ENCODE data around the gene ABHD1.

ABHD1 gene

DNA sequence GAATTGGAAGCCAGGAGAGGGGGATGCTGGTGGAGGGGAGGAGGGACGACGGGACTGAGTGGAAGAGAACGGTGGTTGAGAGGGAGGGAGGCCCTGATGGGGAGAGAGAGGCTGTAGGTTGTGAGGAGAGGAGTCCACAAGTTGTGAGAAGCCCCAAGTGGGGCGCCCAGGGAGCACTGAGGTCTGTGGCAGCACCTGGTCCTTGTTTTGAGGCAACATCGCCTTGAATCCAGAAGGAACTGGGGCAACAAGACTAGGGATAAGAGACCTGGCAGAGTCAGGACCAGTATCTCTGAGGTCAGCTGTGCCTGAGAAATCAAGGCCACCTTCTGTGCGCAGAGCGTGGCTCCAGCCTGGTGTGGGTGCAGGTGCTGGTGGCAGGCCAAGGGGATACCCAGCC, 14.5 kb downstream of the ABHD1 start:
- no peak for DNase-seq

DNA sequence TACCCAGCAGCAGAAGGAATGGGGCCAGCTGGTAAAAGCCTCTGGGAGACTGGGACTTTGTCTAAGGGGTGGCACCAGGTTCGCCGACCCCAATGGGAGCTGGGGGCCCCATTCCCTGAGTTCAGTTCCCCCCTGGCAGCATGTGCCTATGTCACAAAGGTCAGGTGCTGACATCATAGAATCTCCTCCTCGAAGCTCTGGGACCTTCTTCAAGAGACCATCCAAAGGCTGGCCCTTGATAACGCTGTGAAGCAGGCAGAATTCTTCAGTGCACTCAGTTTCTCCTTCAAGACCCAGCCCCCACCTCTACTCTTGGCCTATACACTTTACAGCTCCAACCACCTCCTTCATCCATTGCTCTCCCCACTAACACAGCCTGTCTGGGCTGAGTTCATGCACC, 15.7 kb downstream of the ABHD1 start, which contains the start of gene PRR30:
TSS of gene PRR30 (minus strand) at position 101 of the 400 bp plus-strand sequence. CDS start 1,081 bp downstream, outside the sequence.
- DNase-seq = no peak

DNA sequence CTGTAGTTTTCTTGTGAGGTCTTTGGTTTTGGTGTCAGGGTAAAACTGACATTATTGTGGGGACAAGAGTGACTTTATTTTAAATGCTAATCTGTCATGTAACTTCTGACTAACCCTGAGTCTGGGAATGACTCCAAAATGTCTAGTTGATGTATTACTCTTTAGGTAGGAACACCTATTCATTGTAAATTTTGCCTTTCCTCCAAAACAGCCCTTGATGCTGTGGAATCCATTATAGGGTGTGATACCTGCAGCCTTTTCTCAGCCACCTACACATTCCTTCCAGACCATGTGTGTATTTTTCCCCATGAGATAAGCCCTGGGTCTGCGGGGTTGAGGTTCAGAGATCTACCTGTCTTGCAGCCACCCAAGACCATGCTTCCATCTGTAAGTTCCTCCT, 19.7 kb downstream of the ABHD1 start:
- DNase-seq = no peak

DNA sequence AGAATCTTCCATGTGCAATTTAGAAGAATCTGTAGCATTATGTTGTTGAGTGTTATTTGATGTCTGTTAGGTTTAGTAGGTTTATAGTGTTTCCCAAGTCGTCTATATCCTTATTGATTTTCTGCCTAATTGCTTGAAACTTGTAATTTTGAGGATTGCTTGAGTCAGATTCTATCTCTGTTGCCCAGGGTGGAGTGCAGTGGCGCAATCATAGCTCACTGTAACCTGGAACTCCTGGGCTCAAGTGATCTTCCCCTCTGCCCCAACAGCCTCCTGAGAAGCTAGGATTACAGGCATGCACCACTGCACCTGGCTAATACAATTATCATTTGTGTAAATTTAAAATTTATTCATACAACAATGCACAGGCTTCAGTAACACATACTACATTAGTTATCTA, 22.1 kb downstream of the ABHD1 start:
- DNase-seq = no peak

DNA sequence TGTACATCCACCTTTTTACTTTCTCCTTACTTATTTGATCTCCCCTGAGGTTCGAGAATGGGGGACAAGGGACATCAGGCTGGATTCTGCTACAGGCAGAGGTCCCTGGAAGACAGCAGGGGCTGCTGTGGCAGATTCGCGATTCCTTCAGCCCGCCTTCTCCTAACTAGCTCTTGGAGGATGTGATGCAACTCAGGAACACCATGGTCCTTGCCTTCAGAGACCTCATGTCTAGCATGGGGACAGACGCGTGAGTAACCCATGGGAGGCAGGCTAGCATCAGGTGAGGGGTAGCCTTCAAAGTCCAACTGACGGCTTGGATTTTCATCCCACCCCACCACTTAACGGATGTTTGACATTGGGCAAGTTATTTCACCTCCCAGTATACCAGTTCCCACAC, 24.3 kb downstream of the ABHD1 start:
- DNase-seq = no peak

DNA sequence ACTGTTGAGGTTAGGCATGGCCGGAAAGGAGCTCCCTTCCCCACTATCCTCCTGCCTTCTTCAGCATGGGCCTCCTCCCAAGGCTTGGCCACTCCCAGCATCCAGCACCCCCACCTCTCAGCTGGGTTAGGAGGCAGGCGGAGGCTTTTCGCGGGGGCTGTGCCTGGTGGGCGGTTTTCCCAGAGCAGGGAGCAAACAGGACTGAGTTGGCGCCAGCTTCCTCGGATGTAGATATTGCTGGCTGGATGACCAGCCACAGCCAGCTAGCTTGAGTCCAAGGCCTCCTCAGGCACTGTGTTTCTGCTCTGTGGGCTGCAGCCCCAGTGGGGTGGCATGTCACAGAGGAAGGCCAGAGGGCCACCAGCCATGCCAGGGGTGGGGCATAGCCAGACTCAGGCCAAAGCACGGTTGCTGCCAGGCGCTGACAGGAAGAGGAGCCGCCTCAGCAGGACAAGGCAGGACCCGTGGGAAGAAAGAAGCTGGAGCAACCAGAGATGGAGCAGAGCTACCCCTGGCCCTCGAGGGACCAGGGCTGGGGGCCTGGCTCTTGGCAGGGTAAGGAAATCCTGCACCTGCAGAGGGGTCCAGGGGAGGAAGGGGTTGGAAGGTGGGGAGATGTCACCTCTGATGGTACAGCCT, 25.3 kb downstream of the ABHD1 start, which contains the start of gene TCF23:
TSS of gene TCF23 (plus strand) at position 204 of the 639 bp plus-strand sequence. CDS start at position 334, 130 bp downstream.
- no peak for DNase-seq

DNA sequence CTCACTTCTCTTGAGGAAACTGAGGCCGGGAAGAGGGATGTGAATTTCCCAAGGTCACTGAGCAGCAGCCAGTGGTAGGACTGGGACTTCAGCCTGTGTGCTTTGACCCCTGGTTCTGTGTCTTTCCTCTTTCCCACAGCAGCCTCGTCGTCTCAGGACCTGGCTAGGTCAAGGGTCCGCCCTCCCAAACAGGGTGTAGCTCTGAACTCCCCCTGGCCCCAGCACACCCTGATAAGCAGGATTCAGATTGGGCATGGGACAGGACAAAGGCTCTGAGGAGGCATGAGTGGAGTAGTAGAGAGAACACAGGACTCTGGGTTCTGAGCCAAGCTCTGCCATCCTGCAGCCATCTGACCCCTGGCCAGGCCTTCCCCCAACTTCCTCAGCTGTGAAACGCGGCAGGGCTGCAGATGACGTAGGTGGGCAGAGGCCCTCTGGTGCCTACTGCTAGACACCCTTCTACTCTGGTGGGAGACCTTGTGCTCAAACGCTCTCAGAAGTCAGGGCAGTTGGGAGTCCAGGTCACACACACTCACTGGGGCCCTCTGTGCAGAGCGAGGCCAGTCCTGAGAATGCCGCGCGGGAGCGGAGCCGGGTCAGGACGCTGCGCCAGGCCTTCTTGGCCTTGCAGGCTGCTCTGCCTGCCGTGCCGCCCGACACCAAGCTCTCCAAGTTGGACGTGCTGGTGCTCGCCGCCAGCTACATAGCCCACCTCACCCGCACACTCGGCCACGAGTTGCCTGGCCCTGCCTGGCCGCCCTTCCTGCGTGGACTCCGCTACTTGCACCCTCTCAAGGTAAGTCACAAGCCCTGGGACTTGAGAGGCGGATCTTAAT, 26.2 kb downstream of the ABHD1 start:
- DNase-seq = no peak

DNA sequence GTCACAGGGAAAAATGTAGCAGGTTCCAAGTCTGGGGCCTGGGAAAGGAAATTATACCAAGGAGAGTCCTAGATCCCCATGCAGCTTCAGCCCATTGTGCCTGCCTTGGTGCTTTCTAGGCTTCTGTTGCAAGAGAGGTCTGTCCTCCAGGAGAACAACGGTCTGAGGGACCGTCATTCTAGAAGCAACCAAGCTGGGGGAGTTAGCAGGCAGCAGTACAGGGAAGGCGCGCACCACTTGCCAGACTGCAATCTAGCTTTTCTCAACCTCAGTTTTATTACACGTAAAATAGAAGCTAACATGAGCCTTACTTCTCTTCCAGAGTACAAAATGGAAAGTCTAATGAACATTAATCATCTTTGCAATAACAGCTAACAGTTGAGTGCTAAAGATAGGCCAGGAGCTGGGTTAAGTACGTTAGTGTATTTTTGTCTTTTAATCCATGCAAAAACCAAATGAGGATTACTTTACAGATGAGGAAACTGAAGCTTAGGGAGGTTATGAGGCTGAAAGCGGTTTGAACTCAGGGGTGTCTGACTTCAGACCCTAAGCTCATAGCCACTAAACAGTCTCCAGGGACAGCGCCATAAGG, 27.1 kb downstream of the ABHD1 start:
- DNase-seq = no peak

DNA sequence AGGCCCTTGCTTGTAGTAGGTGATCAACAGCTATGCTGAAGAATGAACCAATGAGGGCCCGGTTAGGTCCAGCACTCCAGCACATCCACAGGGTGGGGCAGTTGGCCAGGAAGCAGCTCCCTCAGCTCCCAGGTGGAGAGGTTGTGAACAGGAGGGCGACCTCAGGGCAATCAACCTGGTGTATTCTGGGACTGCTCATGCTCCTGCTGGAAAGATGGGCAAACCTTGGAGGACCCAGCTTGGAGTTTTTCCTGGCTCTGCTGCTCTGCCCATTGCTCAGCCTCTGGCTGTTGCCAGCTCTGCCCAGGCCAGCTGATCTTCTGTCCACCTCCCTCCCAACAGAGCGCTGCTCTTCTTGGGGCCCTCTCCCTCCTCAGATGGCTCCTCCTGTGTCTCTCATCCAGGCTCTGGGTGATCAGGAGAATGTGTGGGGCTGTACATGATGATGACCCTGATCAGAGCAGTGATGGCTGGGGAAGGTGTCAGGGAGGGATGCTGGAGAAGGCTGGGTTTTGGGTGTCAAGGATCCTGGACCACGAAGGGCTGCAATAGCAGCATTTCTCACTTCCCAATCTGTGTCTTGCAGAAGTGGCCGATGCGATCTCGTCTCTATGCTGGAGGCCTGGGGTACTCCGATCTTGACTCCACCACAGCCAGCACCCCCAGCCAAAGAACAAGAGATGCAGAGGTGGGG, 28.6 kb downstream of the ABHD1 start:
- DNase-seq = no peak

DNA sequence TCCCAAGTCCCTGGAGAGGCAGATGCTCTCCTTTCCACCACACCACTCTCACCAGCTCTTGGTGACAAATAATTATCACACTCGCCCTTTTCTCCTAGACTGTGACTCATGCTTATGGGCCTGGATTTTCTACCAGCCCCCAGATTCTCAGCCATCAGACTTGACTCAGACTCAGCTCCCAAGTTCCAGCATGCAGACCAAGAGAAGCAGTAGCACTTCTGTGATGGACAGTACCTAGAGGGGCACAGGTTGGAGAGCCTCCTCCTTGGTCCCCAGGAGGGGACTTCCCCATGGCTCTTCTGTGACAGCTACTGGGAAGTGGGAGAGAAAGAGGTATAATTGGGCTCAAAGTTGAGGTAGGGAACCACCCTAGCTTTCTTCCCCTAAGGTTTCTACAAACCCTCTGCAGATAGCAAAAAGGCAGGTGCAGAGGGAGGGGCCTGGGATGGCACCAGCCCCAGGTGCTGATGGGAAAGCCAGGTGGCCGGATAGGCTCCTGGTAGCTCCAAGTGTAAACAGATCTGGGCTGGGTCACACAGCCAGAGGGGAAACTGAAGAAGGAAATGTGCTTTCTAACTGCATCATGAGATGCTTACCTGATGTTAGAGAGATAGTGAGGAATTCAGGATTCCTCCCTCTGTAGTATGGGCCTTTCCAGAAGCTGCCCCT, 29.3 kb downstream of the ABHD1 start:
- DNase-seq = no peak

DNA sequence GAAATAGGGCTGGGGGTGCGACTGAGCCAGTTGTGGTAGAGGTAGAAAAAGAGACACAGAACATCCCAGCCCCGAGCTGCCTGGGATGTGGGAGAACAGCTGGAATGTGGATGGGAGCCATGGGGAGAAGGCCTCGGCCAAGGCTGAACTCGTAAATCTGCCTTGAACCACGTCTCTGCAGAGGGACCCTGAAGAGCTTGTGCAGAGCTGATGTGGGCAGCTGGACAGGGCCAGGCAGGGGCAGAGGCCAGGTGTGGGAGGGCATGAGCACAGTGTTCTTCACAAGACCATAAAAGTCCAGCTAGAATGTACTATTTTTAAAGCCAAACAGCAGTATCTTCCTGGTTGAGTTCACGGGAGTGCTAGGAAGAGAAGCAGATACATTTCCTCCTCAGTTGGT, 30.9 kb downstream of the ABHD1 start:
- no peak for DNase-seq

DNA sequence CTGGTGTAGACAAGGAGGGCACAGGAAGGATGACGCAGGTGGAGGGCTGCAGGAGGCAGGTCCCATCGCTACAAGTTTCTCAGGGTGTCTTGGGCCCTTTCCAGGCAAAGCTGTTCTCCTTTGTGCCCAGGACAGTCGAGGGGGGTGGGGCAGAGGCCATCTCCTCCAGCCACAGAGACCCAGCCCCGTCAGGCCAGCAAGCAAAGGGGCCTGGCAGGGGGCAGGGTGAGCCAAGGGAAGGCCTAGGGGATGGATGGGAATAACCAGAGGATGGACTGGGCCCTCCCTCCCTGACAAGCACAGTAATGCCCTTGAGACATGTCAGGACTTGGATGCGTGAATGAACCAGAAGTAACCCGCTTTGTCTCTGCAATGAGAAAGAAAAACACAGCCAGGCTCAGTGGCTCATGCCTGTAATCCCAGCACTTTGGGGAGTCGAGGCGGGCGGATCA, 31.5 kb downstream of the ABHD1 start:
- no peak for DNase-seq

DNA sequence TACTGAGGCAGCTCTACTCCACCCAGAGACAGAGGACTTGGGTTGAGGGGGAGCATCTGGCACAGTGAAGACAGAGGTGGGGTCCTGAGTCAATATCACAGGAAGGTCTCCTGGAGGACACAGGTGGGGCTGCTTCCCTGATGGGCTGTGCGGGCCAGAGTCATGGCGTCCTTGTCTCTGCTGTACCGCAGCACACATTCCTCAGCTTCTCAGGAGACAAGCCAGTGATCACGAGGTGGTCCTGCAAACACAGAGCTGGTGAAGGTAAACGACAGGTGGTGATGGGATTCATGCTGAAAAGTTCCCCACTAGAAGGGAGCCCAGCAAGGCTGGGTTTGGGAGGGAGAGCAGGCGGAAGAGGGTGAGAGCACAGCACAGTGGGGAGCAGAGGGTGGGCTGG, 34.9 kb downstream of the ABHD1 start:
- no peak for DNase-seq

DNA sequence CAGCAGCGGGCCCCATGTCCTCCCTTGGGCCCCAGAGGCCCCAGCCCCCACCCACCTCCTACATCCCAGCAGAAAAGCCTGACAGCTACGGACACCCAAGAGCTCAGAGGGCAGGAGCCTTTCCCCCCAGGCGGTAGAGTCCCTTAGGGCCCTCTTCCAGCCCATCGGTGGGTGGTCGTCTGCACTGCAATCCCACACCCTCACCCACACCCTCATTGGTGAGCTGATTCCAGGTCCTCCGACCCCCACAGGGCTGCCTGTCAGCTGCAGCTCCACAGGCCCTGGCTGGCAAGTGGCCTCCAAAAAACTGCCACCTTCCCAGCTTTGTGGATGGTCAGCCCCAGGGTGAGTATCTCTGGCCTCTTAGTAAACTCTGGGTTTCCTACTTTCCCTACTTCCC, 35.7 kb downstream of the ABHD1 start:
- DNase-seq = no peak

DNA sequence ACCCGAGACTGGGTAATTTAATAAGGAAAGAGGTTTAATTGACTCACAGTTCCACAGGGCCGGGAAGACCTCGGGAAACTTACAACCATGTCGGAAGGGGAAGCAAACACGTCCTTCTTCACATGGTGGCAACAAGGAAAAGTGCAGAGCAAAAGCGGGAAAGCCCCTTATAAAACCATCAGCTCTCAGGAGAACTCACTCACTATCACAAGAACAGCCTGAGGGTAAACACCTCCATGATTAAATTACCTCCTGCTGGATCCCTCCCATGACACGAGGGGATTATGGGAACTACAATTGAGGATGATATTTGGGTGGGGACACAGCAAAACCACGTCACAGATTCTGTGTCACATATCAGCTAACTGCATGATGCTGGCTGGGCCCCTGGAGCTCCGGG, 36.6 kb downstream of the ABHD1 start:
- DNase-seq = no peak

DNA sequence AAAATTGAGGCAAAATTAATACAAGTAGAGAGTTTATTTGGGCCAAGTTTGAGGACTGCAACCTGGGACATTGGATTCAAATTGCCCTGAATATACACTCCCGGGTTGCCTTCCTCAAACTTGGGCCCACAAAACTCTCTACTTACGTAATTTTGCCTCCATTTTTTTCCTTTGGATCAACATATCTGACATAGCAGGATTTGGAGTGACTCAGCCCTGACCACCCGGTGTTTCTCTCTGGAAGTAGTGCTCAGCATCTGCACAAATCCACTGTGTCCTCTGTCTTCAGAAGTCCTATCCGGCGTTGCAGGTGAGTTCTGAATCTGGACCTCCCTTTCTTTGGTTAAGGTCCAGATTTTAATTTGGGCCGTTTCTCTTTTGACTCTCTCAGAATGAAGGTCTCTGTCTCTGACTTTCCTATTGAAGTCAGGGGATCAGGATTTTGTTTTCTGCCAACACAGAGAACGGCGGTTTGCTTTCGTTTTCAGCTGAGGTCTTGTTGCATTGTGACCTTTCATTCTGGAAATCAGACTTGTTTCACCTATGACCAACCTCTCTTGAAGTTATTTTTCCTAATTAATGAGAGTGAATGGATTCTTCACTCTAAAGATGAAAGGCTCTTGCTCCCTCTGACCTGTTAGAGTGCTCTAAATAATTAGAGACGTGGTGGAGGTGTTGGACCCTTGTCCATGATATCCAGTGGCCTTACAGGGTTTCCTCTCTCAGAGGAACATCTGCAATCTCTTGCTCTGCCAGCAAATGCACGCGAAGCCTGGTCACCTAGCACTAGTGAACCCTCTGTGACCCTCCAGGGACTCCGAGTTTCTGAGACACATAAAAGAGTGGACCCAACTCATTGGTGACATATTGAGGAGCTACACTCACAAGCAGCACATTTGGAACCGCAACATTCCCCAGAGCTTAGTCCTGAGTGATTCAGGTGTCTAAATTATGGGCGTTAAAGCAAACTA, 38.8 kb downstream of the ABHD1 start:
- DNase-seq = no peak

DNA sequence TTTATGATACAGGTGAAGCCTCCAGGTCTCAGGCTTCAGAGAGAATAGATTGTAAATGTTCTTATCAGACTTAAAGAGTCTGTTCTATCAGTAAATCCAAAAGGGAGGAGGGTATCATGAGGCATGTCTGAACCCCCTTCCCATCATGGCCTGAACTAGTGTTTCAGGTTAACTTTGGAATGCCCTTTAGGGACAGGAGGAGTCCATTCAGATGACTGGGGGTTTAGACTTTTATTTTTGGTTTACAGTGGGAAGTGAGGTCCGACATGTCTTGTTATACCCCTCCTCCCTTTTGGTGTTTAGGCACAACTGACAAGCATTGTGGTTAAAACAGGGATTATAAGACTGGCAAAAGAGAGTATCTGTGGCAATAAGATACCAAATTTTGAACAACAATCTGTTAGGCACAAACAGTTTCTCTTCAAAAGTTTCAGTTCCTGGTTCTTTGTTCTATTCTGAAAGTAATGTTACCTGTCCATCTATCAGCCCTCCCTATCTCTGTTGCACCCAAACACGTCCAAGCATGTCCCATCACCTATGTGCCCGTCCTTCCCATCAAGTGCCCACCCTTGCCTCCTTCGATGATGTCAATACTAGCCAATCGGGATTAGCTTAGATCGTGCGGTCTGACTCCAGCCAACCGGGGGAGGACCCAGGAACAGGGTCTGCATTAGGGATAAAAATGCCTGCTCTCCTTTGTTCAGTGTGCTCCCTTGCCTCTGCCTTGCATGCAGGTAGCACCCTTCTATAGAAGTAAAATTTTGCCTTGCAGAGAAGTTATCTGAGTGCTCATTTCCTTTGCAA, 41.5 kb downstream of the ABHD1 start:
- DNase-seq = no peak

DNA sequence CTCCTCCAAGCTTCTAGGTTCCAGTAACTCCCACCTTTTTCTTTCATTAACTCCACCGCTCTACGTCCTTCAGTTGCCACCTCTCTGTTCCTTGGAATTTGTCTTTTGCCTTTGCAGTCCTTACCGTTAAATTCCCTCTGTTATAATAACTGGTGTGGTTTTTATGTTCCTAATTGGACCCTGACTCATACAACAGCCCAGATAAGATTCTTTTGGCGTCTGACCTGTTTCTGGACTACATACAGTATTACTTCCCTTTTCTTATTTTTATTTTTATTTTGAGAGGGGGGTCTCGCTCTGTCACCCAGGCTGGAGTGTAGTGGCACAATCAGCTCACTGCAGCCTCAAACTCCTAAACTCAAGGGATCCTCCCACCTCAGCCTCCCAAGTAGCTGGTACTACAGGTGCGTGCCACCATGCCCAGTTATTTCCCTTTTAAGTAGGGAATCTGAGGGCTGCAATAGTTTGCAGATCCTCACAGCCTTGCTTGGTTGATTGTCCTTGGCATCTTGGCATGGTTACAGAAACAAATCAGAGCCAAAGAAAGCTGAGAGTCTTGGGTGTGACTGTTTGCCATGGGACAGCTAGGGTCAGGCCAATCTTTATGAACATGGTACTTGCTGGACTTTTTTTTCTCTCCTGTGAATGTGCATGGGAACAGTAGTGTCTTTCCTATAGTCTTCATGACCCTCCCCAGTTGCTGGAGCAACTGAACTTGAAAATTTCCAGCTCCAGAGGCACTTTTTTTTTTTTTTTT, 47.1 kb downstream of the ABHD1 start:
- DNase-seq = no peak

DNA sequence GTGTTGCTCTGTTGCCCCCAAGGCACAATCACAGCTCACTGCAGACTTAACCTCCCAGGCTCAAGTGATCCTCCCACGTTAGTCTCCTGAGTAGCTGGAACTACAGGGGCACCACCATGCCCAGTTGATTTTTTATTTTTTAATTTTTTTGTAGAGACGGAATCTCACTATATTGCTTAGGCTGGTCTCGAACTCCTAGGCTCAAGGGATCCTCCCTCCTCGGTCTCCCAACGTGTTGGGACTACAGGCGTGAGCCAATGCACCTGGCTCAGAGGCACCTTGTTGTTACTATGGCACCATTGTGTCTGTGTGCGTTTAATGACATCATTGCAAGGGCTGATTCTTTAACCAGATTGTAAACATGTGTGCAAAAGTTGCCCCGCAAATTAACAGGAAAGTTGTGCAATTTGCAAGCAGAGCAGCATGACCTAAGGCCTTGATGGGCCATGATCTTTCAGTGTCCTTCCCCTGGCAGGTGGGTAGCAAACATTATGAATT, 47.8 kb downstream of the ABHD1 start:
- DNase-seq = no peak

DNA sequence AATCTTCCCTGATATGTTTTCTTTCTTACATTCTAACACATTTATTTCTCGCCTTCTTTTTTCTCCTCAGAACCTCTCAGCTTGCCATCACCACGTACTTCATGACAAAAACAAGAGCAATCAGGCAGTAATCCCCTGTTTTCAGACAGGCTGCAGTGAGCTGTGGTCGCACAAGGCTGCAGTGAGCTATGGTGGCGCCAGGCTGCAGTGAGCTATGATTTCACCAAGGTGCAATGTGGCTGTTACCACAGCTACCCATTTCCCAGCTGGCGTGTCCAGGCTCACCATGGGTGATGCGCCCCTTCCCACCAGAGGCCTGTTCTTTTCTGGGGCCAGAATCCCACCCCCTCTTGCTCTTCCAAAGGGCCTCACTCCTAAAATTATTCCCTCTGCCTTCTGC, 51.0 kb downstream of the ABHD1 start:
- no peak for DNase-seq
